ENCODE results near the gene DNMBP. TPM values are rescaled to one million over a fixed set of nuclear protein-coding genes. Genes with fewer than 3 reads are reported as not detected.
A peak's percentile ranks its signal among the peaks of the same experiment; 100 is the strongest.

Gene DNMBP
- total RNA-seq, 3 donors from 2014 or later: 37.1 to 60.0 (median 48.3) TPM

GRCh38 chr10:99981581-99982199 is 28.1 kb downstream of the DNMBP start:
- Histone ChIP-seq H3K4me3 (no peak overlapping the region), H3K36me3 (ENCODE audit: low read depth) (no peaks in the 10 kb centered on the region), H3K4me1 (ENCODE audit: low read depth) (peaks cover 25% of the 10 kb centered on the region), H3K9me3 (no peaks in the 10 kb centered on the region)
- no peak for TF ChIP-seq CTCF (IDR thresholded peaks at IDR 0.05)
- ATAC-seq (no peak), DNase-seq (no peak)
- intact Hi-C loops (cut with DNase I, micrococcal nuclease): no loop called here

GRCh38 chr10:99979066-99979685 is 30.6 kb downstream of the DNMBP start:
- H3K4me1 ChIP-seq (ENCODE audit: low read depth): peaks cover 30% of the 10 kb centered on the region
- intact Hi-C loops (cut with DNase I, micrococcal nuclease): no loop called here
- ATAC-seq: no peak

GRCh38 chr10:99977916-99978315 is 31.8 kb downstream of the DNMBP start:
- intact Hi-C loops (cut with DNase I, micrococcal nuclease): loop anchor here in 1 of 2 donors (2.0 kb wide), 1 partner anchor 29 kb away; no protein-coding TSS in a partner anchor
- DNase-seq (no peak), ATAC-seq (no peak)
- Histone ChIP-seq H3K9me3 (no peaks in the 10 kb centered on the region), H3K4me3 (no peak overlapping the region), H3K36me3 (ENCODE audit: low read depth) (no peaks in the 10 kb centered on the region), H3K4me1 (ENCODE audit: low read depth) (peaks cover 20% of the 10 kb centered on the region)
- no peak for TF ChIP-seq CTCF (IDR thresholded peaks at IDR 0.05)

More at GRCh38 chr10:99979066-99979685, 30.6 kb downstream of the DNMBP start:
- TF ChIP-seq CTCF (IDR thresholded peaks at IDR 0.05): no peak
- DNase-seq: no peak
- H3K36me3 ChIP-seq (ENCODE audit: low read depth): no peaks in the 10 kb centered on the region
- no peaks in the 10 kb centered on the region for H3K9me3 ChIP-seq
- no peak overlapping the region for H3K4me3 ChIP-seq

GRCh38 chr10:99976886-99977665 is 32.7 kb downstream of the DNMBP start:
- intact Hi-C loops (cut with DNase I, micrococcal nuclease): loop anchor here in 1 of 2 donors (2.0 kb wide), 1 partner anchor 30 kb away; no protein-coding TSS in a partner anchor
- ATAC-seq (peak; percentile 89), DNase-seq (no peak)
- H3K4me3 ChIP-seq: no peak overlapping the region
- peaks cover 20% of the 10 kb centered on the region for H3K4me1 ChIP-seq (ENCODE audit: low read depth)
- H3K36me3 ChIP-seq (ENCODE audit: low read depth): no peaks in the 10 kb centered on the region
- no peaks in the 10 kb centered on the region for H3K9me3 ChIP-seq
- no peak for TF ChIP-seq CTCF (IDR thresholded peaks at IDR 0.05)

- H3K4me1 ChIP-seq (ENCODE audit: low read depth): peaks cover 20% of the 10 kb centered on the region
- no peaks in the 10 kb centered on the region for H3K9me3 ChIP-seq
- H3K36me3 ChIP-seq (ENCODE audit: low read depth): no peaks in the 10 kb centered on the region
- H3K4me3 ChIP-seq: no peak overlapping the region
- intact Hi-C loops (cut with DNase I, micrococcal nuclease): loop anchor here in 1 of 2 donors (2.0 kb wide), 1 partner anchor 31 kb away; no protein-coding TSS in a partner anchor
- no peak for TF ChIP-seq CTCF (IDR thresholded peaks at IDR 0.05)
- DNase-seq (no peak), ATAC-seq (peak; percentile 58)
Observed at GRCh38 chr10:99975942-99976809, 33.6 kb downstream of the DNMBP start.
